Neutrophil (primary cell): ENCODE data around the gene PLK4.

Source experiments
- H3K27ac ChIP-seq: fragments of 200-600 bp; sonication (generic); 2 replicates; pipeline ENCODE4 v1.5.1; 2016; ENCODE audit warnings: mild to moderate bottlenecking, moderate library complexity
- H3K27me3 ChIP-seq: fragments of 200-600 bp; sonication (generic); 2 replicates; pipeline ENCODE4 v1.6.0; 2016; ENCODE audit warnings: mild to moderate bottlenecking
- H3K36me3 ChIP-seq: fragments of 200-600 bp; sonication (generic); 2 replicates; pipeline ENCODE4 v1.5.1; 2017
- H3K4me1 ChIP-seq, 2 experiments: fragments of 200-600 bp in 1 of 2; sonication (generic) in 1 of 2; 1 replicate in 1 of 2; 2 replicates in 1 of 2; pipeline versions ENCODE4 v1.5.1 to v1.6.1; 2013 to 2016; ENCODE audit warnings: low read depth in 1 of 2, low read length in 1 of 2, mild to moderate bottlenecking in 1 of 2, moderate library complexity in 1 of 2; ENCODE audit not compliant: control insufficient read depth in 1 of 2, insufficient read depth in 1 of 2
- H3K4me3 ChIP-seq, 2 experiments: fragments of 200-600 bp in 1 of 2; sonication (generic) in 1 of 2; 1 replicate in 1 of 2; 2 replicates in 1 of 2; pipeline ENCODE4 v1.5.1; 2013 to 2016; ENCODE audit warnings: low read depth in 1 of 2, low read length in 1 of 2, mild to moderate bottlenecking in 1 of 2, moderate library complexity in 1 of 2
- H3K9me3 ChIP-seq: fragments of 200-600 bp; sonication (generic); 2 replicates; pipeline ENCODE4 v1.5.1; 2016
- CTCF ChIP-seq: fragments of 200-600 bp; sonication (generic); IDR thresholded peaks from 2 replicates; pipeline ENCODE4 v1.5.1; 2016; ENCODE audit warnings: antibody characterized with exemption

Gene PLK4

DNA sequence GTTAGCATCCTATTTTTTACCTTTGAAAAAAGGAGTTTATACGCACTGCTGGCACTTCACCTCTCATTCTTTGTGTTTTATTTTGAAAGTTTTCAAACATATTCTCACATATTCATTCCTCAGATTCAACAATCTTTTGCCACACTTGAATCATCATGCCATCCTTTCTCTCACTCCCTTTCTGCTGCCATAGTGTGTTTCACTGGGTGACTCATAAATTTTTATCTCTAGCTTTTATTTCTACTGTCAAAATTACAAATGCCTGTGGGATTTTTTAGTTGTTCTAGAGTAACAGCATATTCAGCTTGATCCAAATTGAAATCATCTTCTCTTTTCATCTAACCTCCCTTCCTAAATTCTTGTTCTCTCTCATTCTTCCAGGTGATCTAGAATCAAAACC is 56.3 kb downstream of the PLK4 start:
- Histone ChIP-seq H3K4me3 (no peak overlapping the region), H3K27ac (no peak overlapping the region), H3K27me3 (no peaks in the 10 kb centered on the region), H3K4me1 (no peaks in the 10 kb centered on the region), H3K9me3 (no peaks in the 10 kb centered on the region), H3K36me3 (peaks cover 16% of the 10 kb centered on the region)
- no peak for TF ChIP-seq CTCF
